ENCODE data around the gene SFMBT2.
"Not testable (repeated sequence)": the region's sequence is repeated elsewhere in the genome, so short reads cannot be mapped to it uniquely, and the experiment has no call there.

The SFMBT2 gene

DNA sequence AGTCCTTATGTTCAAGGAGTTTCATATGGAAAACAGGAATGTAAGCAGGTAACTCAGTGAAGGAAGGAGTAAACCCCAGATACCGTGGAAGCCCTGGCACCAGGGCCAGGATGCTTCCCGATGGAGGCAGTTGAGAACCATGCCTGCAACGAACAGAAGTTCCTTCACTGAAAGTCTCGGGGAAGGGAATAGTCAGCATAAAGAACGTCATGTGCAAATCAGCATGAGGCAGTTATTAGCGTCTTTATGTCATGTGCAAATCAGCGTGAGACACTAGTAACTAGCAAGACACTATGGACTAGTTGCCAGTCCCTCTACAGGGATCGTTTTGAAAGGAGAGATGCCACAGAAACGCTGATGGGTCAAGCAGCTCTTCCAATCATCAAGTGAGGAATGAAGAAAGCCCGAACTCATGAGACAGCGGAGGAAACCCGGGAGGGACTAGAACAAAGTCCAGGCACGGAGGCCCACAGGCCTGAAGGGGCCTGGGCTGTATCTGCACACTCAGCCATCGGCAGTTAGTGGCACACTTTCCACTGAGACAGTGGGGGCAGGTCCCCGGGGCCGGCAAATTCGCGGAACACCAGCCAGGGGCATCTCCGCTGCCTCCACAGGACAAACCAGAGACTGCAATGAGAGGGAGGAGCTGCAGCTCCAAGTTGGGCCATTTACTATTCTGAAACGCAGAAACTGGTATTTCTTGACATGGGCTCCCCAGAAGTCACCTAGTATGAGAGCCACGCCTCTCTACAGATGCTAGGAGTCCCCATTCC is 109.6 kb downstream of the SFMBT2 start:
- H3K27ac ChIP-seq = no peak overlapping the region

DNA sequence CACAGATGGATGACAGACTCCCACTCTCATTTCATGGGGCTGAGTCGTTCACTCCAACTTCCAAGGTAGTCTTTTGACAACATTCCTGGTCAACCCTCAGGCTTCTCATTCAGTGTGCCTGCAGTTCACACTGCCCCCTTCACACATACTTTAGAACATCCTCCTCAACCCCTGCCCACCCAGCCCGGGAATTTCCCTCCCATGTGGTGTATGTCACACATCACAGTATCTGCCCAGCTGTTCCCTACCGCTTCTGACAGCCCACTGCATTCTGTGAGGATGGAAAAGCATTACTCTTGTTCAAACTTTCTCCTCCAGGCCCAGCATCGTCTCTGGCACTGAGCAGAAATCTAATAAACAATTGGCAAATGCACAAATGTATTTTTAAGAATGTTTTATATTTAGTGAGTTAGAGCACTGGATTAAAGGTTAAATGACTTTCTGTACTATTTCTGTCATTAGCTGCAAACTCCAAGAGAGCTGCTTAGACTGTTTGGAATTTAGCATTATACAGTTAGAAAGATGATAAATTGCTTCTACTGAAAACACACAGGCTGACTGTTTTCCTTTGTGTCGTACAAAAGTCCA is 110.4 kb downstream of the SFMBT2 start:
- TF ChIP-seq, protein P1, sequence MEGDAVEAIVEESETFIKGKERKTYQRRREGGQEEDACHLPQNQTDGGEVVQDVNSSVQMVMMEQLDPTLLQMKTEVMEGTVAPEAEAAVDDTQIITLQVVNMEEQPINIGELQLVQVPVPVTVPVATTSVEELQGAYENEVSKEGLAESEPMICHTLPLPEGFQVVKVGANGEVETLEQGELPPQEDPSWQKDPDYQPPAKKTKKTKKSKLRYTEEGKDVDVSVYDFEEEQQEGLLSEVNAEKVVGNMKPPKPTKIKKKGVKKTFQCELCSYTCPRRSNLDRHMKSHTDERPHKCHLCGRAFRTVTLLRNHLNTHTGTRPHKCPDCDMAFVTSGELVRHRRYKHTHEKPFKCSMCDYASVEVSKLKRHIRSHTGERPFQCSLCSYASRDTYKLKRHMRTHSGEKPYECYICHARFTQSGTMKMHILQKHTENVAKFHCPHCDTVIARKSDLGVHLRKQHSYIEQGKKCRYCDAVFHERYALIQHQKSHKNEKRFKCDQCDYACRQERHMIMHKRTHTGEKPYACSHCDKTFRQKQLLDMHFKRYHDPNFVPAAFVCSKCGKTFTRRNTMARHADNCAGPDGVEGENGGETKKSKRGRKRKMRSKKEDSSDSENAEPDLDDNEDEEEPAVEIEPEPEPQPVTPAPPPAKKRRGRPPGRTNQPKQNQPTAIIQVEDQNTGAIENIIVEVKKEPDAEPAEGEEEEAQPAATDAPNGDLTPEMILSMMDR (conservative IDR thresholded peaks at IDR 0.05) = no peak
- no peak overlapping the region for H3K27ac ChIP-seq

More for the DNA sequence above, 109.6 kb downstream of the SFMBT2 start:
- TF ChIP-seq, protein P1 (conservative IDR thresholded peaks at IDR 0.05) = no peak; the same call in 1 of the 2 replicates

DNA sequence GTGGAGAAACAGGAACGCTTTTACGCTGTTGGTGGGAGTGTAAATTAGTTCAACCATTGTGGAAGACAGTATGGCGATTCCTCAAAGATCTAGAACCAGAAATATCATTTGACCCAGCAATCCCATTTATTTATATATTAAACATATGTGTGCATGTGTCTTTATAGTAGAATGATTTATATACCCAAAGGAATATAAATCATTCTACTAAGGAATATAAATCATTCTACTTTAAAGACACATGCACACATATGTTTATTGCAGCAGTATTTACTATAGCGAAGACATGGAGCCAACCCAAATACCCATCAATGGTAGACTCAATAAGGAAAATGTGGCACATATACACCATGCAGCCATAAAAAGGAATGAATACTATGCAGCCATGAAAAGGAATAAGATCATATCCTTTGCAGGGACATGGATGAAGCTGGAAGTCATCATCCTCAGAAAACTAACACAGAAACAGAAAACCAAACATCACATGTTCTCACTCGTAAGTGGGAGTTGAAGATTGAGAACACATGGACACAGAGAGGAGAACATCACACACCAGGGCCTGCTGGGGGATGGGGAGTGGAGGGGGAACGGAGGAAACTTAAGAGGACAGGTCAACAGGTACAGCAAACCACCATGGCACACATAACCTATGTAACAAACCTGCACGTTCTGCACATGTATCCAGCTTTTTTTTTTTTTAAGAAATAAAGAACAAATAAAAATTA is 111.1 kb downstream of the SFMBT2 start:
- H3K27ac ChIP-seq = not testable (repeated sequence)

DNA sequence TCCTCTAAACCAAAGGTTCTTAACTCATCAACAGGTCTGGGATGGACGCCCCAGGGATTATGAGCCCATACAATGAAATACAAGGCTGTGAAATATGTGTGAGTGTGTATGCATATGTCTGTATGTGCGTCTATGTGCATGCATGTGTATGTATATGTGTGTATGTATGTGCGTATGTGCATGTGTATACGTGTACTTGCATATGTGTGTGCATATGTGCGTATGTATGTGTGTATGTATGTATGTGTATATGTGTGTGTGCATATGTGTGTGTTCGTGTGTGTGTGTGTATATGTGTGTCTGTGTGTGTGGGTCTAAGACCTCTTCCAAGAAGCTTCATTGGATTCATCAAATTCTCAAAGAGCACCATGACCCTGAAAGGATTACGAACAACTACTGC is 112.3 kb downstream of the SFMBT2 start:
- H3K27ac ChIP-seq = no peak overlapping the region
- TF ChIP-seq, protein P1 (conservative IDR thresholded peaks at IDR 0.05) = no peak

DNA sequence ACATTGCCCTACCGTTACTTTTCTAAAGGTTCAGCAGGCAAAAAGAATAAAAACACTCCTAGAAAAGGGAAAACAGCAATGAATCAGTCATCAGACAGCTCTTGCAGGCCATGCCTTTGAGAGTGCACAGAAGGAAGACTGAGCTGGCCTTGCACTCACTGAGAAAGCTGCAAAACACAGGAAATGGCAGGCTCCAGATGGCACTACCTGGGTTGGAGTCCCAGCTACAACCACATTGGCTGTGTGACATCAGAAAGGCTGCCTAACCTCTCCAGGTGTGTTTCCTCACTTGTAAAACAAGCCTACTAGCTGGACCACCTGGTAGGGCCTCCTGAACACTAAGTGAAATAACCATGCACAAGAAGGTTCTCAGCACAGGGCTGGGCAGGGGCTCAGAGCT is 113.7 kb downstream of the SFMBT2 start:
- TF ChIP-seq, protein P1 (conservative IDR thresholded peaks at IDR 0.05) = no peak
- H3K27ac ChIP-seq = no peak overlapping the region

DNA sequence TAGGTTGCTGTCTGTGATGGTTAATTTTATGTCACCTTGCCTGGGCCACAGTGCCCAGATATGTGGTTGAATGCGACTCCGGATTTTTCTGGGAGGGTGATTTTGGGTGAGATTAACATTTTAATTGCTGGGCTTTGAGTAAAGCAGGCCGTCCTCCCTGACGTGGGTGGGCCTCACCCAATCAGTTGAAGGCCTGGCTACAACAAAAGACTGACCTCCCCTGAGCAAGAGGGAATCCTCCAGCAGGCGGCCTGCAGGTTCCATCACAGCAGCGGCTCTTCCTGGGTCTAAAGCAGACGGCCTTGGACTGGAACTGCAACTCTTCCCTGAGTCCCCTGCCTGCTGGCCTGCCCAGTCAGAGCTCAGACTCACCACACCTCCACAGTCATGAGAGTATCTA is 114.2 kb downstream of the SFMBT2 start:
- H3K27ac ChIP-seq = no peak overlapping the region
- TF ChIP-seq, protein P1 (conservative IDR thresholded peaks at IDR 0.05) = no peak

DNA sequence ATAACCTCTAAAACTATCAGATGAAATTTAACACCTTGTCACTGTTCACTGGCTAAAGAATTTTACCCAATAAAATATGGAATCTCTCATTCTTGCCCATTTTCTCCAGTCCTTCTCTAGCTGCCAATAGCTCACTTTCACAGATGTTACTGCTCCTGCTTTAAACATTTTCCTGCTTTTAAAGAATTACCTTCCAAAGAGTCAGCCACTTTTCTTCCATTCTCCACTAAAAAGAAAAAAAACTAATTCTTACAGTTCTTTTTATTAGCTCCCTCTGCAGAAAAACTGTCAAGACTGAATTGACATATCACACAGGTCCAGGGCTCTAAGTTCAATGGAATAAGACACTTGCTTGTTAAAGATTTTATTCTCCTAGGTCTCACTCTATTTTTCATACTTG is 114.8 kb downstream of the SFMBT2 start:
- TF ChIP-seq, protein P1 (conservative IDR thresholded peaks at IDR 0.05) = no peak
- H3K27ac ChIP-seq = no peak overlapping the region
